Bronchial epithelial cell (primary cell): ENCODE results near the gene DCBLD2. TPM values are rescaled to one million over a fixed set of nuclear protein-coding genes. Genes with fewer than 3 reads are reported as not detected.
A peak's percentile ranks its signal among the peaks of the same experiment; 100 is the strongest.

Experiments
- DNase-seq: peaks from one replicate; pipeline ENCODE4 v3.0.0-alpha.2; 2010; ENCODE audit warnings: low read depth
- FAIRE-seq: peaks from 2 replicates; lab custom pipeline; 2011; peaks lifted over from hg19 to GRCh38; lab: Jason Lieb, UNC
- H3K27me3 ChIP-seq: 2 replicates; pipeline ENCODE4 v1.5.1; 2011; ENCODE audit warnings: low read length; ENCODE audit not compliant: control insufficient read depth, insufficient read depth
- H3K36me3 ChIP-seq: 2 replicates; pipeline ENCODE4 v1.5.1; 2011; ENCODE audit warnings: low read length; ENCODE audit not compliant: control insufficient read depth, insufficient read depth
- H3K4me3 ChIP-seq: 2 replicates; pipeline ENCODE4 v1.5.1; 2011; ENCODE audit warnings: mild to moderate bottlenecking, low read depth, low read length, control low read depth
- CTCF ChIP-seq: IDR thresholded peaks from 2 replicates; pipeline ENCODE4 v1.5.1; 2011; ENCODE audit warnings: mild to moderate bottlenecking, moderate library complexity, low read length, control low read depth, inconsistent platforms; ENCODE audit not compliant: insufficient read depth, severe bottlenecking
- total RNA-seq: library from RNA; depleted of rRNA; stranded (reverse); fragments of >200 nt; gene quantifications from 2 replicates; pipeline ENCODE4 v1.2.1, GENCODE V29; 2014

Gene DCBLD2
- total RNA-seq, 1 donor from 2014 or later: 96.1 TPM

DNA sequence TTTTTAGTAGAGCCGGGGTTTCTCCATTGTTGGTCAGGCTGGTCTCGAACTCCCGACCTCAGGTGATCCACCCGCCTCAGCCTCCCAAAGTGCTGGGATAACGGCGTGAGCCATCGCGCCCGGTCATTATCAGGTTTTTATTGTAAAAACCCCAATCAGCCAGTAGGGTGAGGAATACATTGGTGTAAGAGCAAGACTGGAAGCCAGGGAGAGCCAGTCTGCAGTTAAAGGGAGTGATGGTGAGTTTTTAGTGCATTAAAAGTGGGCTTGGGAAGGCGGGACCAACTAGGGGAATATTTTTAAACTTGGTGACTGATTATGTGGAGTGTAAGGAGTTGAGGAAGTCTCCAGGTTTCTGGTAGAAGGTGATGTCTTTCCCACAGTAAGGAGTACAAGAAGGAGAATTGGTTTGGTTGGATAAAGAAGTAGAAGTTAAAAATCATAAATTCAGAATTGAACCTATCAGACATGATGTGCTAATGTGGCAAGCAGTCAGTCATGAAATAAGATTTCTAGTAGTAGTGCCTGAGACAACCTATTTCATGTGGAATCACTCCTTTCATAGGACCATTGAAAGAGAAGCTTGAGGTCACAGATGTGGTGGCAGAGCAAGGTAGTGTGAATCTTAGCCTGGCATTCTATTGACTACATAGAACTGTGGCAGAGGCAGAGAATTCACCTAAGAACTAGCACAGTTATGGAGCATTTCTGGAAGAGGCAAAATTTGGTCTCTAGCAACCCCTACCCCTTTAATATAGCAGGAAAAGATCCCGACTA lies 2.4 kb upstream of the DCBLD2 start:
- FAIRE-seq: no peak

DNA sequence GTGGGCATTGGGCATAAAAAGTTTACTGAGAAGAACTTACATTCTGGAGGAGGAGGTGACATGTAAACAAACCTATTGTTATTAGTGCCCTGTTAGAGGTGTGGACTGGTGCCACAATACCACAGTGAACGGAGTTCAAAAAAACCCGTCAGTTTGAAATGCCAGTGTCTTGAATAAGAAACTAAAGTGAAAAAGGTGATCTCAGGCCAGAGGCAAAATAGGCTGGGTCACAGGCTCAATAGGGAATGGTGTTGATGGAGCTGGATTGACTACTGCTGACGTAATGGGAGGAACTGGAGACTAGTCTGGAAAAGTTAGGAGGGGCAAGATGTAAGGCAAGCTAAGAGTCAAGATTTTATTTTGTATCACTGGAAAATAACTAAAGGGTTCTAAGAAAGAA lies 1.6 kb upstream of the DCBLD2 start:
- no peaks in the 10 kb centered on the region for H3K27me3 ChIP-seq
- FAIRE-seq (no peak), DNase-seq (no peak)
- no peaks in the 10 kb centered on the region for H3K36me3 ChIP-seq
- no peak for TF ChIP-seq CTCF
- no peak overlapping the region for H3K4me3 ChIP-seq

More for the DNA sequence above, 2.4 kb upstream of the DCBLD2 start:
- H3K36me3 ChIP-seq: no peaks in the 10 kb centered on the region
- TF ChIP-seq CTCF: no peak
- H3K27me3 ChIP-seq: no peaks in the 10 kb centered on the region
- DNase-seq: no peak
- H3K4me3 ChIP-seq: no peak overlapping the region

DNA sequence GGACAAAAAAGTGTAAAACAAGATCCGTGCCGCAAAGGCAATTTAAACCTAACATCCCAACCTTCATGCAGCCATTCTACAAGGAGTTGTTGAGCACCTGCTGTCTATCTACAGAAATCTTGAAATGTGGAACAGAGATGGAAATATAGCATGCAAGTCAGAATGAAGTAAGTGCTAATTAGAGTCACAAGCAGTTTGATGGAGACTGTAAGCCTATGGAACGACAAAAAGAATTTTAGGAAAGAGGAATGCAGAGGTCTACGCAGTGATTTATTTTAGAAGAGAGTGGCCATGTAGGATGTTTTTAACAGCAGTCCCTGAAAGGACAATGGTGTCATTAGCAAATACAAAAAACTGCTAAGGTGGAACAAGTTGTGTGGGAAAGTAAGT lies 851 bp upstream of the DCBLD2 start:
- no peaks in the 10 kb centered on the region for H3K27me3 ChIP-seq
- DNase-seq (no peak), FAIRE-seq (no peak)
- TF ChIP-seq CTCF: no peak
- no peaks in the 10 kb centered on the region for H3K36me3 ChIP-seq
- peak overlapping the region; percentile 61 for H3K4me3 ChIP-seq

- TF ChIP-seq CTCF: no peak
- peak overlapping the region; percentile 92 for H3K4me3 ChIP-seq
- FAIRE-seq: no peak
- no peaks in the 10 kb centered on the region for H3K36me3 ChIP-seq
- no peaks in the 10 kb centered on the region for H3K27me3 ChIP-seq
- peak; percentile 48 for DNase-seq
These were observed 440 bp downstream of the DCBLD2 start for GRCh38 chr3:98901119-98901391.

GRCh38 chr3:98900265-98901118 lies 1.0 kb downstream of the DCBLD2 start:
- no peak for TF ChIP-seq CTCF
- no peaks in the 10 kb centered on the region for H3K36me3 ChIP-seq
- FAIRE-seq: no peak
- DNase-seq: no peak
- H3K4me3 ChIP-seq: peak overlapping the region; percentile 92
- no peaks in the 10 kb centered on the region for H3K27me3 ChIP-seq
